ENCODE data around the gene ABCA2.

The ABCA2 gene

GRCh38 chr9:137027369-137028262 lies at the start of gene ABCA2:
ABCA2 (minus strand) TSS chr9:137028237; CDS start chr9:137028140, 97 bp downstream.
- no peaks in the 10 kb centered on the region; the same call in 1 of the 2 replicates for H3K27me3 ChIP-seq (replicated peaks; ENCODE audit: control insufficient read depth, insufficient read depth, low read length)
- H3K4me3 ChIP-seq (replicated peaks; ENCODE audit: low read depth, low read length) = peak within 1 kb of the TSS; percentile 55
- TF ChIP-seq CTCF (IDR thresholded peaks at IDR 0.05; ENCODE audit: insufficient read depth, low read length, poor library complexity, severe bottlenecking) = no peak
- no peak for DNase-seq (ENCODE audit: extremely low read depth, insufficient read length)
- H3K36me3 ChIP-seq (ENCODE audit: control insufficient read depth, insufficient read depth, low read length) = no peaks in the 10 kb centered on the region

GRCh38 chr9:137077010-137077747 lies 49.1 kb upstream of the ABCA2 start, which contains the start of gene UAP1L1:
UAP1L1 (plus strand) TSS chr9:137077517; CDS start chr9:137077533, 16 bp downstream.
- Histone ChIP-seq H3K27me3 (replicated peaks; ENCODE audit: control insufficient read depth, insufficient read depth, low read length) (no peaks in the 10 kb centered on the region), H3K36me3 (ENCODE audit: control insufficient read depth, insufficient read depth, low read length) (peaks cover 14% of the 10 kb centered on the region), H3K4me3 (replicated peaks; ENCODE audit: low read depth, low read length) (peak within 1 kb of the TSS; percentile 73)
- DNase-seq (ENCODE audit: extremely low read depth, insufficient read length) = peak; percentile 77
- TF ChIP-seq CTCF (IDR thresholded peaks at IDR 0.05; ENCODE audit: insufficient read depth, low read length, poor library complexity, severe bottlenecking) = no peak

- no peak for TF ChIP-seq CTCF (IDR thresholded peaks at IDR 0.05; ENCODE audit: insufficient read depth, low read length, poor library complexity, severe bottlenecking)
- Histone ChIP-seq H3K36me3 (ENCODE audit: control insufficient read depth, insufficient read depth, low read length) (peaks cover 11% of the 10 kb centered on the region), H3K27me3 (replicated peaks; ENCODE audit: control insufficient read depth, insufficient read depth, low read length) (no peaks in the 10 kb centered on the region), H3K4me3 (replicated peaks; ENCODE audit: low read depth, low read length) (peak overlapping the region; percentile 61)
- DNase-seq (ENCODE audit: extremely low read depth, insufficient read length) = no peak
These were observed 48.6 kb upstream of the ABCA2 start for GRCh38 chr9:137076636-137077009.

GRCh38 chr9:137075275-137075775 lies 47.3 kb upstream of the ABCA2 start:
- Histone ChIP-seq H3K4me3 (replicated peaks; ENCODE audit: low read depth, low read length) (no peak overlapping the region), H3K36me3 (ENCODE audit: control insufficient read depth, insufficient read depth, low read length) (peaks cover 7% of the 10 kb centered on the region; the same call in 1 of the 2 replicates), H3K27me3 (replicated peaks; ENCODE audit: control insufficient read depth, insufficient read depth, low read length) (no peaks in the 10 kb centered on the region)
- no peak for TF ChIP-seq CTCF (IDR thresholded peaks at IDR 0.05; ENCODE audit: insufficient read depth, low read length, poor library complexity, severe bottlenecking)
- DNase-seq (ENCODE audit: extremely low read depth, insufficient read length) = no peak

GRCh38 chr9:137074657-137075274 lies 46.7 kb upstream of the ABCA2 start:
- DNase-seq (ENCODE audit: extremely low read depth, insufficient read length) = peak; percentile 64
- TF ChIP-seq CTCF (IDR thresholded peaks at IDR 0.05; ENCODE audit: insufficient read depth, low read length, poor library complexity, severe bottlenecking) = no peak
- H3K27me3 ChIP-seq (replicated peaks; ENCODE audit: control insufficient read depth, insufficient read depth, low read length) = no peaks in the 10 kb centered on the region
- H3K36me3 ChIP-seq (ENCODE audit: control insufficient read depth, insufficient read depth, low read length) = peaks cover 4% of the 10 kb centered on the region; the same call in 1 of the 2 replicates
- H3K4me3 ChIP-seq (replicated peaks; ENCODE audit: low read depth, low read length) = no peak overlapping the region

Measured in GM06990 (cell line).